ENCODE data around the gene SPN. TPM values are rescaled to one million over a fixed set of nuclear protein-coding genes. Genes with fewer than 3 reads are reported as not detected.

The SPN gene
- total RNA-seq, 4 donors from 2014 or later, result 0.67 to 3.4 (median 0.86) TPM

DNA sequence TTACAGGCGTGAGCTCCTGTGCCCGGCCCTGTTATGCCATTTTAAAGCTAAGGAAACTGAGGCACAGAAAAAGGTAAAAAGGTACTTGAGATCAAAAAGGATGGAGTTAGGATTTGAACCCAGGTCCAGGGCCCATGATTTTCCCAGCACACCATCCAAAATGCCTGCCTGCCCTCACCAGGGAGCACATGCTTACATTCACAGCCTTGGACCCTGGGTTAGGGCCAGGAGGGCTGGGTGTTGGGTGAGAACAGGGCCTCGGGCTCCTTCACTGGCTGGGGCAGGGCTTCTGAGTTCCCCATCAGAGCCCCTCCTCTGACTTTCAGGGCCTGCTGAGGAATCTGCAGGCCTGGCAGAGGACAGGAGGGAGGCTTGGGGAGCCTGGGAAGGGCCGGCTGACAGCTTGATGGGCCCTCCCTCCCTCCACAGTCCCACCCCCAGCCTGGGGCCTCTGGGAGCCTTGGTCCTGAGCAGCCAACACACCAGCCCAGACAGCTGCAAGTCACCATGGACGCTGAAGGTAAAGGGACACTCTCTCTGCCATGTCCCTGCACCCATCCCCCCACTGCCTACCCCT is 15.7 kb downstream of the SPN start, which contains the start of gene QPRT:
QPRT (plus strand) TSS at position 490 of the 577 bp plus-strand sequence; CDS start at position 508, 18 bp downstream.
- intact Hi-C loops (cut with DNase I), result no loop called here
- H3K27me3 ChIP-seq, result no peaks in the 10 kb centered on the region
- H3K36me3 ChIP-seq, result no peaks in the 10 kb centered on the region
- no peak within 1 kb of the TSS for H3K4me3 ChIP-seq (replicated peaks in 1 of 3)
- no peak for DNase-seq
- peaks cover 0 to 4% of the 10 kb centered on the region in 2 donors for H3K4me1 ChIP-seq
- H3K27ac ChIP-seq, result no peak within 1 kb of the TSS
- TF ChIP-seq, protein P1, sequence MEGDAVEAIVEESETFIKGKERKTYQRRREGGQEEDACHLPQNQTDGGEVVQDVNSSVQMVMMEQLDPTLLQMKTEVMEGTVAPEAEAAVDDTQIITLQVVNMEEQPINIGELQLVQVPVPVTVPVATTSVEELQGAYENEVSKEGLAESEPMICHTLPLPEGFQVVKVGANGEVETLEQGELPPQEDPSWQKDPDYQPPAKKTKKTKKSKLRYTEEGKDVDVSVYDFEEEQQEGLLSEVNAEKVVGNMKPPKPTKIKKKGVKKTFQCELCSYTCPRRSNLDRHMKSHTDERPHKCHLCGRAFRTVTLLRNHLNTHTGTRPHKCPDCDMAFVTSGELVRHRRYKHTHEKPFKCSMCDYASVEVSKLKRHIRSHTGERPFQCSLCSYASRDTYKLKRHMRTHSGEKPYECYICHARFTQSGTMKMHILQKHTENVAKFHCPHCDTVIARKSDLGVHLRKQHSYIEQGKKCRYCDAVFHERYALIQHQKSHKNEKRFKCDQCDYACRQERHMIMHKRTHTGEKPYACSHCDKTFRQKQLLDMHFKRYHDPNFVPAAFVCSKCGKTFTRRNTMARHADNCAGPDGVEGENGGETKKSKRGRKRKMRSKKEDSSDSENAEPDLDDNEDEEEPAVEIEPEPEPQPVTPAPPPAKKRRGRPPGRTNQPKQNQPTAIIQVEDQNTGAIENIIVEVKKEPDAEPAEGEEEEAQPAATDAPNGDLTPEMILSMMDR (IDR thresholded peaks at IDR 0.05), result no peak
- TF ChIP-seq POLR2A (IDR thresholded peaks at IDR 0.05), result no peak
- WGBS, 2 donors, result 60 to 65% methylated on average over 4 of the region's 5 CpGs
- no peaks in the 10 kb centered on the region for H3K9me3 ChIP-seq

DNA sequence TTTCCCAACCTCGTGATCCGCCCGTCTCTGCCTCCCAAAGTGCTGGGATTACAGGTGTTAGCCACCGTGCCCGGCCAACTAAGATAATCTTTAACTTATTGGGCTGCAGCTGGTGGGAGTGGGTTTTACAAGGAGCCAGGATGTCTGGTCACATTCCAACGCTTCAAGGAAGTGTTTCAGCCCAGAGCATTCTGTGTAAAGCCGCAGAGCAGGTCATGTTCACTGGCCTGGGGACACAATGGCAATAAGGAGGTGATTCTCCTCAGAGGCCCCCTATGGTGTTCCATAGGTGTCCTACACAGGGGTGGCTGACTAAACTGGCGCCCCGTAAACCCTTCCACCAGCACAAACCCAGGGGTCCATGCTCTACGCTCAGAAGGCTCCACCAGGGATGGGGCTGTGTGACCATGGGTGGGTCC is 17.1 kb downstream of the SPN start:
- no peaks in the 10 kb centered on the region for H3K36me3 ChIP-seq
- no peaks in the 10 kb centered on the region for H3K27me3 ChIP-seq
- 65 to 77% methylated on average over 9 to 10 of the region's 10 CpGs for WGBS, 2 donors
- H3K27ac ChIP-seq, result no peak overlapping the region
- no peak for DNase-seq
- no peaks in the 10 kb centered on the region for H3K4me1 ChIP-seq
- no peak overlapping the region for H3K4me3 ChIP-seq (replicated peaks in 1 of 3)
- intact Hi-C loops (cut with DNase I), result no loop called here
- no peak for TF ChIP-seq POLR2A (IDR thresholded peaks at IDR 0.05)
- TF ChIP-seq, protein P1 (IDR thresholded peaks at IDR 0.05), result no peak
- H3K9me3 ChIP-seq, result no peaks in the 10 kb centered on the region

DNA sequence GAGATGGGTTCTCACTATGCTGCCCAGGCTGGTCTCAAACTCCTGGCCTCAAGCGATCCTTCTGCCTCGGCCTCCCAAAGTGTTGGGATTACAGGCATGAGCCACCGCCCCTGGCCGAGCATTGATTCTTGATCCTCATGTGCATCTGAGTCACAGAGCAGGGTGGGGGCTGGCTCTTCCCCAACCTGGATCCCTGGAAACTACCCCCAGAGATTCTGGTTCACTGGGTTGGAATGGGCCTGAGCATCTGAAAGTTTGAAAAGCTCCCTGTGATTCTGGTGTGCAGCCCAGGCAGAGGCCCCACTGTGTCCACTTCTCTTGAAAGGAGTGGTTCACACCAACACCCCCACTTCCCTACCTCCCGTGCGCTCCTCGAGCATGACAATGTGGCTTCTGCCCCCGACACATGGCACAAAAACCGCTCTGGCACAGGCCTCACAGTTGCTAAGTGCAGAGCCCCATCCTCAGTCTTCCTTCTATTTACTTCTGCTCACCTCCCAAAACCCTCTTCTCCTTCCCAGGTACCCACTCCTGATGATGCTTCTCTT is 20.6 kb downstream of the SPN start:
- 93 to 95% methylated on average over 9 of the region's 9 CpGs for WGBS, 2 donors
- Histone ChIP-seq H3K4me1 (no peaks in the 10 kb centered on the region), H3K36me3 (no peaks in the 10 kb centered on the region), H3K27me3 (no peaks in the 10 kb centered on the region), H3K9me3 (no peaks in the 10 kb centered on the region), H3K4me3 (replicated peaks in 1 of 3) (no peak overlapping the region), H3K27ac (no peak overlapping the region)
- intact Hi-C loops (cut with DNase I), result no loop called here
- no peak for DNase-seq
- TF ChIP-seq POLR2A (IDR thresholded peaks at IDR 0.05), result no peak
- TF ChIP-seq, protein P1 (IDR thresholded peaks at IDR 0.05), result no peak

DNA sequence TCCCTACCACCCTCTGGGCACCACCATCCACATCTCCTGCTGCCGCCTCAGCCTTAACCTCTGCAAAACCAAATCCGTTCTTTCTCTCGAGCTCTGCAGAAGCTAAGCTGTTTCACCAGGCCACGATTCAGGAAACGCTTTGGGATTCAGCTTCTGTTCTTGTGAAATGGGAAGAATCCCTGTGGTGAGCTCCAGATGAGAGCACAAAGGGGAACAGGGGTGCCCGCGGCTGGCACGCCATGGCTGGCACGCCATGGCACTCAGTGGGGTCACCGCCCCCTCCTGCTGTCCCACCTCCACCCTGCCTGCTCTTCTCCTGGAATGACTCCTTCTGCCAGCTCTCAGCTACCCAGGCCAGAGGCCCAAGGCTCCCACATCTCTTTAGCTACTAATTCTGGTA is 21.6 kb downstream of the SPN start:
- Histone ChIP-seq H3K27ac (no peak overlapping the region), H3K27me3 (no peaks in the 10 kb centered on the region), H3K4me3 (replicated peaks in 1 of 3) (no peak overlapping the region), H3K4me1 (no peaks in the 10 kb centered on the region), H3K9me3 (no peaks in the 10 kb centered on the region), H3K36me3 (no peaks in the 10 kb centered on the region)
- TF ChIP-seq POLR2A (IDR thresholded peaks at IDR 0.05), result no peak
- 89 to 97% methylated on average over 10 of the region's 10 CpGs for WGBS, 2 donors
- intact Hi-C loops (cut with DNase I), result no loop called here
- no peak for DNase-seq

DNA sequence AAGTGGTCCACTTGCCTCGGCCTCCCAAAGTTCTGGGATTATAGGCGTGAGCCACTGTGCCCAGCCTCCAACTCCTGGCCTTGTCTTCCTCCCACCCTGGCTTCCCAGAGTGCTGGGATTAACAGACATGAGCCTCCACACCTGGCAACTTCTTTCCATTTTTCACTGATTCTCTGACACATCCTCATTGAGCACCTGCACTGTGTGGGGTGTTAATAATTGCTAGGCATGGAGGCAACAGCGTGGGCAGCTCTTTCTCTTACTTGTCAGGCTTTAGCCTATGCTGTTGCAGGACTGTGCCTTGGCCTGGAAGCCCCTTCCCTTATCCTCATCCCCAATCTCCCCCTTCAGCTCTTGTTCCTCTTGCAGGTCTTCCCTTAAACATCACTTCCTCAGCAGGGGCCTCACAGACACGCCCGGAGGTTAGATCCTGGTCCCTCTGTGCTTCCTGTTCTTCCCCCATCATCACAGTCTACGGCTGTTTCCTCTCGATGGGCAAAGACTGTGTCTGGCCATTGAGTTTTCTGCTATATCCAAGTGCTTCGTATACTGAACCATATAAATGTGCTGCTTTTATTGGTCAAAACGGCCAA is 23.8 kb downstream of the SPN start:
- H3K4me3 ChIP-seq (replicated peaks in 1 of 3), result no peak overlapping the region
- intact Hi-C loops (cut with DNase I), result no loop called here

More for the DNA sequence above, 23.8 kb downstream of the SPN start:
- DNase-seq, result no peak
- Histone ChIP-seq H3K4me1 (no peaks in the 10 kb centered on the region), H3K9me3 (no peaks in the 10 kb centered on the region), H3K27ac (no peak overlapping the region), H3K27me3 (no peaks in the 10 kb centered on the region), H3K36me3 (no peaks in the 10 kb centered on the region)
- no peak for TF ChIP-seq POLR2A (IDR thresholded peaks at IDR 0.05)
- TF ChIP-seq, protein P1 (IDR thresholded peaks at IDR 0.05), result no peak
- 84 to 87% methylated on average over 9 of the region's 9 CpGs for WGBS, 2 donors
